H1 (cell line): Measurements from ENCODE around the gene DGKH. TPM values are rescaled to one million over a fixed set of nuclear protein-coding genes. Genes with fewer than 3 reads are reported as not detected.

ENCODE experiments used
- CTCF ChIA-PET: fragments of 300-600 bp; sonication (Branson Sonifier 250); formaldehyde crosslinking; loops from one replicate; lab custom pipeline; 2021; ENCODE audit not compliant: partially characterized antibody; lab: Charles Lee
- POLR2A ChIA-PET: fragments of 300-600 bp; sonication (Branson Sonifier 250); formaldehyde crosslinking; loops from one replicate; lab custom pipeline; 2021; ENCODE audit warnings: inconsistent platforms; ENCODE audit not compliant: partially characterized antibody; lab: Charles Lee
- DNase-seq, 2 experiments: peaks; one replicate each; pipeline versions ENCODE4 v3.0.0 to v3.0.0-alpha.2; 2010 to 2022; ENCODE audit warnings: low spot score in 2 of 2, low read depth in 1 of 2, mixed read lengths in 1 of 2
- FAIRE-seq: peaks from 2 replicates; lab custom pipeline; 2011; peaks lifted over from hg19 to GRCh38; lab: Jason Lieb, UNC
- H2AFZ ChIP-seq: 2 replicates; pipeline ENCODE4 v1.8.1; 2012; ENCODE audit warnings: low read length, inconsistent platforms
- H2AK5ac ChIP-seq: 2 replicates; pipeline ENCODE4 v1.6.1; 2013; ENCODE audit warnings: low read depth, low read length
- H2BK120ac ChIP-seq: replicated peaks from 2 replicates; pipeline ENCODE3; 2013; ENCODE audit warnings: low read depth, low read length, inconsistent platforms
- H2BK12ac ChIP-seq: 2 replicates; pipeline ENCODE4 v1.6.1; 2013; ENCODE audit warnings: low read depth, low read length
- H2BK15ac ChIP-seq: 2 replicates; pipeline ENCODE4 v1.6.1; 2013; ENCODE audit warnings: low read length
- H2BK20ac ChIP-seq: 2 replicates; pipeline ENCODE4 v1.6.1; 2013; ENCODE audit warnings: low read length
- H2BK5ac ChIP-seq: 2 replicates; pipeline ENCODE4 v1.6.1; 2013; ENCODE audit warnings: low read depth, low read length
- H3K14ac ChIP-seq: 2 replicates; pipeline ENCODE4 v1.6.1; 2013; ENCODE audit warnings: inconsistent platforms; ENCODE audit not compliant: insufficient read length
- H3K18ac ChIP-seq: 2 replicates; pipeline ENCODE4 v1.6.1; 2013; ENCODE audit warnings: low read length; ENCODE audit errors: extremely low read depth
- H3K23ac ChIP-seq: 2 replicates; pipeline ENCODE4 v1.6.1; 2013; ENCODE audit warnings: inconsistent platforms; ENCODE audit not compliant: insufficient read length
- H3K23me2 ChIP-seq: 2 replicates; pipeline ENCODE4 v1.6.1; 2013; ENCODE audit warnings: low read depth, low read length
- H3K27ac ChIP-seq: 2 replicates; pipeline ENCODE4 v1.6.1; 2011; ENCODE audit warnings: low read depth, low read length, inconsistent platforms
- H3K27me3 ChIP-seq, 4 experiments: replicated peaks in 1 of 4; 1 replicate in 1 of 4; 2 replicates in 3 of 4; pipeline versions ENCODE4 v1.6.1 to v1.8.1; 2011 to 2013; ENCODE audit warnings: low read length in 3 of 4, mild to moderate bottlenecking in 3 of 4, inconsistent platforms in 2 of 4, mixed read lengths in 2 of 4, moderate library complexity in 1 of 4; ENCODE audit not compliant: control insufficient read depth in 3 of 4, insufficient read depth in 3 of 4; ENCODE audit errors: extremely low read depth in 1 of 4
- H3K36me3 ChIP-seq, 4 experiments: 2 replicates each; pipeline versions ENCODE4 v1.6.1 to v1.8.1; 2011 to 2013; ENCODE audit warnings: mild to moderate bottlenecking in 4 of 4, low read length in 3 of 4, moderate library complexity in 2 of 4, control low read depth in 1 of 4, inconsistent platforms in 1 of 4; ENCODE audit not compliant: insufficient read depth in 4 of 4, control insufficient read depth in 2 of 4
- H3K4ac ChIP-seq: replicated peaks from 2 replicates; pipeline ENCODE3; 2013; ENCODE audit warnings: low read length, low read depth, mixed read lengths, inconsistent platforms; ENCODE audit not compliant: insufficient read length
- H3K4me1 ChIP-seq, 4 experiments: replicated peaks in 1 of 4; 1 replicate in 1 of 4; 2 replicates in 3 of 4; pipeline versions ENCODE4 v1.6.1 to v1.8.1; 2011 to 2013; ENCODE audit warnings: low read length in 3 of 4, inconsistent platforms in 2 of 4, mixed read lengths in 1 of 4; ENCODE audit not compliant: insufficient read depth in 4 of 4, control insufficient read depth in 3 of 4
- H3K4me2 ChIP-seq, 2 experiments: 2 replicates each; pipeline versions ENCODE4 v1.6.1 to v1.8.1; 2011 to 2013; ENCODE audit warnings: low read depth in 2 of 2, low read length in 2 of 2, control low read depth in 1 of 2, inconsistent platforms in 1 of 2, mild to moderate bottlenecking in 1 of 2; ENCODE audit not compliant: insufficient read depth in 1 of 2
- H3K4me3 ChIP-seq, 4 experiments: fragments of 200-600, 300-600 bp in 1 of 4; sonication (generic), shearing (Covaris generic), sonication (Bioruptor Twin) in 1 of 4; 2 replicates each; pipeline versions ENCODE4 v1.5.1 to v1.8.1; 2011 to 2016; ENCODE audit warnings: low read length in 4 of 4, low read depth in 3 of 4, control low read depth in 2 of 4, inconsistent platforms in 2 of 4, mild to moderate bottlenecking in 2 of 4, mixed read lengths in 1 of 4, moderate library complexity in 1 of 4; ENCODE audit not compliant: insufficient read depth in 2 of 4; ENCODE audit errors: extremely low read depth in 1 of 4
- H3K56ac ChIP-seq: replicated peaks from 2 replicates; pipeline ENCODE3; 2013; ENCODE audit warnings: low read depth, mild to moderate bottlenecking, mixed read lengths, low read length, inconsistent platforms; ENCODE audit not compliant: insufficient read length
- H3K79me1 ChIP-seq: 2 replicates; pipeline ENCODE4 v1.6.1; 2013; ENCODE audit warnings: low read depth, low read length, control low read depth
- H3K79me2 ChIP-seq, 2 experiments: 2 replicates each; pipeline versions ENCODE4 v1.6.1 to v1.8.1; 2012 to 2013; ENCODE audit warnings: low read length in 2 of 2, mild to moderate bottlenecking in 2 of 2, inconsistent platforms in 1 of 2; ENCODE audit not compliant: insufficient read depth in 2 of 2, control insufficient read depth in 1 of 2
- H3K9ac ChIP-seq, 4 experiments: replicated peaks in 1 of 4; 1 replicate in 1 of 4; 2 replicates in 3 of 4; pipeline versions ENCODE4 v1.6.1 to v1.8.1; 2011 to 2013; ENCODE audit warnings: low read depth in 3 of 4, low read length in 3 of 4, control low read depth in 2 of 4, mild to moderate bottlenecking in 2 of 4, moderate library complexity in 2 of 4, inconsistent platforms in 1 of 4; ENCODE audit errors: extremely low read depth in 1 of 4
- H3K9me3 ChIP-seq, 2 experiments: 2 replicates each; pipeline versions ENCODE4 v1.6.1 to v1.8.1; 2012 to 2013; ENCODE audit warnings: mild to moderate bottlenecking in 2 of 2, moderate library complexity in 2 of 2, control low read depth in 1 of 2, inconsistent platforms in 1 of 2, low read depth in 1 of 2, low read length in 1 of 2, mixed read lengths in 1 of 2; ENCODE audit not compliant: insufficient read depth in 2 of 2
- H4K20me1 ChIP-seq, 2 experiments: replicated peaks in 1 of 2; 2 replicates each; pipeline versions ENCODE3 to v1.8.1; 2011 to 2013; ENCODE audit warnings: inconsistent platforms in 2 of 2, low read length in 2 of 2, mild to moderate bottlenecking in 1 of 2; ENCODE audit not compliant: insufficient read depth in 2 of 2, control insufficient read depth in 1 of 2
- H4K5ac ChIP-seq: 2 replicates; pipeline ENCODE4 v1.6.1; 2013; ENCODE audit warnings: low read length, low read depth, mixed read lengths, inconsistent platforms; ENCODE audit not compliant: insufficient read length
- H4K8ac ChIP-seq: 2 replicates; pipeline ENCODE4 v1.8.0; 2013; ENCODE audit warnings: mild to moderate bottlenecking, moderate library complexity, low read length, inconsistent platforms; ENCODE audit not compliant: insufficient read depth; ENCODE audit errors: extremely low read depth
- H4K91ac ChIP-seq: replicated peaks from 2 replicates; pipeline ENCODE3; 2013; ENCODE audit warnings: low read length, mixed read lengths, inconsistent platforms; ENCODE audit not compliant: insufficient read length
- ASH2L ChIP-seq: fragments of 200-600, 300-600 bp; sonication (generic); IDR thresholded peaks from one replicate; pipeline ENCODE4 v1.7.1; 2017; ENCODE audit warnings: low read length
- BCL11A ChIP-seq, 2 experiments: IDR thresholded peaks; one replicate each; pipeline ENCODE4 v1.6.1; 2011; ENCODE audit warnings: low read depth in 2 of 2, low read length in 2 of 2, mild to moderate bottlenecking in 2 of 2
- CEBPB ChIP-seq: IDR thresholded peaks from 2 replicates; pipeline ENCODE4 v1.6.1; 2012; ENCODE audit warnings: low read depth, low read length
- CTBP2 ChIP-seq: IDR thresholded peaks from 2 replicates; pipeline ENCODE4 v1.7.0; 2011; ENCODE audit warnings: borderline replicate concordance, mild to moderate bottlenecking, moderate library complexity, mixed read lengths, low read length; ENCODE audit not compliant: insufficient read depth, insufficient read length
- EGR1 ChIP-seq: IDR thresholded peaks from 2 replicates; pipeline ENCODE4 v1.6.1; 2011; ENCODE audit warnings: low read depth, low read length, borderline replicate concordance
- FOSL1 ChIP-seq: IDR thresholded peaks from 2 replicates; pipeline ENCODE4 v1.6.1; 2011; ENCODE audit warnings: mild to moderate bottlenecking, low read depth, low read length, moderate library complexity; ENCODE audit not compliant: insufficient read depth
- GTF2F1 ChIP-seq: IDR thresholded peaks from 2 replicates; pipeline ENCODE4 v1.6.1; 2012; ENCODE audit warnings: low read depth, low read length, improper control_type of control experiment, borderline replicate concordance
- KDM4A ChIP-seq: IDR thresholded peaks from one replicate; pipeline ENCODE4 v1.7.1; 2012; ENCODE audit warnings: low read depth, mild to moderate bottlenecking, moderate library complexity, low read length, inconsistent platforms; ENCODE audit not compliant: severe bottlenecking
- RAD21 ChIP-seq, 2 experiments: IDR thresholded peaks in 1 of 2; conservative IDR thresholded peaks in 1 of 2; 2 replicates each; pipeline ENCODE4 v1.6.1; 2011; ENCODE audit warnings: low read depth in 2 of 2, low read length in 2 of 2, improper control_type of control experiment in 1 of 2, inconsistent platforms in 1 of 2, mild to moderate bottlenecking in 1 of 2, moderate library complexity in 1 of 2
- RXRA ChIP-seq: IDR thresholded peaks from 2 replicates; pipeline ENCODE4 v1.6.1; 2011; ENCODE audit warnings: low read depth, mild to moderate bottlenecking, low read length, moderate library complexity; ENCODE audit not compliant: insufficient read depth
- TAF7 ChIP-seq: optimal IDR thresholded peaks from 2 replicates; pipeline ENCODE3; 2011; ENCODE audit warnings: low read depth, mild to moderate bottlenecking, inconsistent platforms, low read length, moderate library complexity, borderline replicate concordance
- WGBS, 2 experiments: shearing (Covaris generic) in 1 of 2; methylation state at CpG; one replicate each; pipeline versions ENCODE4 v1.1.6 to v1.1.7; 2013 to 2015; ENCODE audit warnings: low lambda C conversion rate in 2 of 2, mixed read lengths in 2 of 2, inconsistent platforms in 1 of 2, low coverage in 1 of 2, missing lambda C conversion rate in 1 of 2; ENCODE audit not compliant: insufficient replicate concordance in 2 of 2, insufficient coverage in 1 of 2, insufficient read length in 1 of 2; ENCODE audit errors: extremely low coverage in 1 of 2, missing lambda C conversion rate in 1 of 2; 5-methylcytosine and 5-hydroxymethylcytosine counted together
- polyA plus RNA-seq, 7 experiments: library from polyadenylated mRNA; depleted of rRNA in 3 of 7; stranded (reverse) in 5 of 7; unstranded in 2 of 7; fragments of >200 nt in 5 of 7; fragments of 200-250 nt in 2 of 7; gene quantifications; 1 replicate in 5 of 7; 2 replicates in 1 of 7; 4 replicates in 1 of 7; pipeline versions ENCODE4 v1.2.1 to v1.2.3, GENCODE V29; 2011 to 2013; ENCODE audit warnings: missing spikeins in 2 of 7, mixed read lengths in 2 of 7
- total RNA-seq: library from RNA; stranded (reverse); fragmentation: NEBNext Ultra II Directional; extraction: Animal tissue kit (Norgen Biotek cat#: 25700); gene quantifications from 2 replicates; pipeline ENCODE4 v1.2.1, GENCODE V29; 2021
- TF ChIP-seq, protein P1 (sequence below): IDR thresholded peaks from 2 replicates; pipeline ENCODE4 v1.6.1; 2012; ENCODE audit warnings: inconsistent platforms
- TF ChIP-seq, protein P2 (sequence below): IDR thresholded peaks from 2 replicates; pipeline ENCODE4 v1.6.1; 2012; ENCODE audit warnings: inconsistent platforms

DGKH gene
- total and polyA plus RNA-seq, 2 of the 8 experiments (the other 6 are each of a cell fraction or from before 2014, with no cell fraction given): 2.1 to 7.9 TPM

DNA sequence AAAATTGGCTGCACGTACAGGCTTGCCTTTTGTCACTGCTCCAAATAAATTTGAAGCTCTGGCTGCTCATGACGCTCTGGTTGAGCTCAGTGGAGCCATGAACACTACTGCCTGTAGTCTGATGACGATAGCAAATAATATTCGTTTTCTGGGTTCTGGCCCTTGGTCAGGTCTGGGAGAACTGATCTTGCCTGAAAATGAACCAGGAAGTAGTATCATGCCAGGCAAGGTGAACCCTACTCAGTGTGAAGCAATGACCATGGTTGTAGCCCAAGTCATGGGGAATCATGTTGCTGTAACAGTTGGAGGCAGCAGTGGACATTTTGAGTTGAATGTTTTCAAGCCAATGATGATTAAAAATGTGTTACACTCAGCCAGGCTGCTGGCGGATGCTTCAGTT is 207.4 kb downstream of the DGKH start:
- WGBS, 2 experiments: 86% methylated on average over 5 of the region's 5 CpGs; no CpG with 5 or more reads in 1 of the 2 experiments
- Histone ChIP-seq H2AFZ (peak overlapping the region; percentile 81), H4K5ac (no peak overlapping the region), H3K27me3 (no peaks in the 10 kb centered on the region), H4K20me1 (no peaks in the 10 kb centered on the region), H3K4me3 (no peak overlapping the region), H3K36me3 (no peaks in the 10 kb centered on the region), H2BK5ac (no peak overlapping the region), H3K4me1 (peaks cover 0 to 6% (median 1%) of the 10 kb centered on the region in 4 experiments; a peak in 2 of 7 replicates), H4K8ac (no peak overlapping the region), H3K9ac (no peak overlapping the region), H3K27ac (no peak overlapping the region), H3K23me2 (no peaks in the 10 kb centered on the region), H2BK15ac (no peak overlapping the region), H3K9me3 (0 out of 4 replicates have a peak, but pooled peaks cover 0 to under 1% of the 10 kb centered on the region in 2 experiments), H2BK120ac (no peak overlapping the region), H3K18ac (no peak overlapping the region), H3K14ac (no peak overlapping the region), H2AK5ac (no peak overlapping the region), H3K4me2 (no peak overlapping the region), H2BK12ac (no peak overlapping the region), H4K91ac (no peak overlapping the region), H3K23ac (no peak overlapping the region), H2BK20ac (no peak overlapping the region), H3K79me1 (no peaks in the 10 kb centered on the region), H3K4ac (no peak overlapping the region), H3K79me2 (no peaks in the 10 kb centered on the region), H3K56ac (no peak overlapping the region)
- CTCF ChIA-PET: no interaction called here
- POLR2A ChIA-PET: no interaction called here
- DNase-seq (no peak), FAIRE-seq (peak; percentile 52)
- TF ChIP-seq RAD21 (IDR thresholded peaks at IDR 0.05 in 1 of 2, conservative IDR thresholded peaks at IDR 0.05 in 1 of 2; ENCODE audit: low read depth in 2 of 2, low read length in 2 of 2): no peak
- TF ChIP-seq FOSL1: no peak
- TF ChIP-seq EGR1: no peak
- no peak for TF ChIP-seq TAF7
- no peak for TF ChIP-seq RXRA
- no peak for TF ChIP-seq BCL11A (IDR thresholded peaks at IDR 0.05; ENCODE audit: low read depth in 2 of 2, low read length in 2 of 2)
- TF ChIP-seq, protein P1, sequence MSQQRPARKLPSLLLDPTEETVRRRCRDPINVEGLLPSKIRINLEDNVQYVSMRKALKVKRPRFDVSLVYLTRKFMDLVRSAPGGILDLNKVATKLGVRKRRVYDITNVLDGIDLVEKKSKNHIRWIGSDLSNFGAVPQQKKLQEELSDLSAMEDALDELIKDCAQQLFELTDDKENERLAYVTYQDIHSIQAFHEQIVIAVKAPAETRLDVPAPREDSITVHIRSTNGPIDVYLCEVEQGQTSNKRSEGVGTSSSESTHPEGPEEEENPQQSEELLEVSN: no peak
- TF ChIP-seq KDM4A: no peak
- TF ChIP-seq GTF2F1: no peak
- no peak for TF ChIP-seq CTBP2
- TF ChIP-seq, protein P2, sequence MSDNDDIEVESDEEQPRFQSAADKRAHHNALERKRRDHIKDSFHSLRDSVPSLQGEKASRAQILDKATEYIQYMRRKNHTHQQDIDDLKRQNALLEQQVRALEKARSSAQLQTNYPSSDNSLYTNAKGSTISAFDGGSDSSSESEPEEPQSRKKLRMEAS: no peak
- TF ChIP-seq ASH2L: no peak
- no peak for TF ChIP-seq CEBPB
